Kidney epithelial cell (primary cell): ENCODE measurements around the gene OR2B3. TPM values are rescaled to one million over a fixed set of nuclear protein-coding genes. Genes with fewer than 3 reads are reported as not detected.

Experiments
- DNase-seq: peaks from one replicate; pipeline ENCODE4 v3.0.0-alpha.2; 2010; ENCODE audit warnings: low read depth
- H3K27me3 ChIP-seq: 2 replicates; pipeline ENCODE4 v1.6.0; 2011; ENCODE audit warnings: low read length; ENCODE audit not compliant: control insufficient read depth, insufficient read depth
- H3K36me3 ChIP-seq: 2 replicates; pipeline ENCODE4 v1.5.1; 2011; ENCODE audit warnings: low read length; ENCODE audit not compliant: control insufficient read depth, insufficient read depth
- H3K4me3 ChIP-seq: 2 replicates; pipeline ENCODE4 v1.5.1; 2011; ENCODE audit warnings: low read depth, mild to moderate bottlenecking, control low read depth, low read length
- total RNA-seq: library from RNA; depleted of rRNA; stranded (reverse); fragments of >200 nt; gene quantifications from 2 replicates; pipeline ENCODE4 v1.2.3, GENCODE V29; 2015
- TF ChIP-seq, protein P1 (sequence below): IDR thresholded peaks from 2 replicates; pipeline ENCODE4 v1.5.1; 2011; ENCODE audit warnings: mild to moderate bottlenecking, moderate library complexity, low read length, control low read depth, inconsistent platforms; ENCODE audit not compliant: insufficient read depth, poor library complexity, severe bottlenecking

Gene OR2B3
- total RNA-seq, 1 donor from 2014 or later: not detected

DNA sequence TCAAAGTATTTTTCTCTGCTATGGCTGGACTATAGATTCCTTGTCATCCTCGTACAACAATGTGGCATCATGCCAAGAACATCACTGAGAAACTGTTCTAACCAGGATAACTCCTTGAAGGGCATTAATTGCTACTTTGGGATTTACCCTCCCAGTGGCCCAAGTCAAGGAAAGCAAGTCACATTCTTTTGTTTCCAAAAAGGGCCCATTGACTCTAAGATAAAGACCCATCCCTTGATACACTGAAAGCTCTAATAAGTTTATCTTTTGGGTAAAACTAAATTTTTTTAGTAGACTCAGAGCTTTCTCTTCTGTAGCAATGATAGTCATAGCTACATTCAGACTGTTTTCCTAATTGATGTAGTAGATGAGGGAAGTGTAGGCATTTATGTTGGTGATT is 20.6 kb upstream of the OR2B3 start, which contains the start of gene OR2J3:
OR2J3 (plus strand) TSS at position 301 of the 400 bp plus-strand sequence. CDS start 3,833 bp downstream, outside the sequence.
- Histone ChIP-seq H3K36me3 (no peaks in the 10 kb centered on the region), H3K4me3 (no peak within 1 kb of the TSS), H3K27me3 (no peaks in the 10 kb centered on the region)
- TF ChIP-seq, protein P1, sequence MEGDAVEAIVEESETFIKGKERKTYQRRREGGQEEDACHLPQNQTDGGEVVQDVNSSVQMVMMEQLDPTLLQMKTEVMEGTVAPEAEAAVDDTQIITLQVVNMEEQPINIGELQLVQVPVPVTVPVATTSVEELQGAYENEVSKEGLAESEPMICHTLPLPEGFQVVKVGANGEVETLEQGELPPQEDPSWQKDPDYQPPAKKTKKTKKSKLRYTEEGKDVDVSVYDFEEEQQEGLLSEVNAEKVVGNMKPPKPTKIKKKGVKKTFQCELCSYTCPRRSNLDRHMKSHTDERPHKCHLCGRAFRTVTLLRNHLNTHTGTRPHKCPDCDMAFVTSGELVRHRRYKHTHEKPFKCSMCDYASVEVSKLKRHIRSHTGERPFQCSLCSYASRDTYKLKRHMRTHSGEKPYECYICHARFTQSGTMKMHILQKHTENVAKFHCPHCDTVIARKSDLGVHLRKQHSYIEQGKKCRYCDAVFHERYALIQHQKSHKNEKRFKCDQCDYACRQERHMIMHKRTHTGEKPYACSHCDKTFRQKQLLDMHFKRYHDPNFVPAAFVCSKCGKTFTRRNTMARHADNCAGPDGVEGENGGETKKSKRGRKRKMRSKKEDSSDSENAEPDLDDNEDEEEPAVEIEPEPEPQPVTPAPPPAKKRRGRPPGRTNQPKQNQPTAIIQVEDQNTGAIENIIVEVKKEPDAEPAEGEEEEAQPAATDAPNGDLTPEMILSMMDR: no peak
- no peak for DNase-seq

DNA sequence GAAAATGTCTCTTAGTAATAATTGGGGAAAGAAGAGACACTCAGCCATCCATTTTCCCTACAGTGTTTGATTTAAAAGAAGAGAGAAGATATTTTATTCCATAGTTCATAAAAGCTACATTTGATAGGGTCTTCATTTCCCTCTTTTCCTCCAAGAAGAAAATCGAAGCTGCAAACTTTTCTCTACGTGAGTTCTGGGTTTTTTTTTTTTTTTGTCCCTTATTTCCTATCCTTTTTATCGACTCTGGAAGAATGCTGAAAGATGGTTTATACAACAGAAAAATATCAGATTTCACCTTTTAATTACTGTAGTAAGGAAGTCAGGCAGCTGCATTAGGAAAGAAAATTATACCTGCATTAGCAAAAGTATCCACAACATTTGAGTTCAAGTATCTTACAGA is 12.1 kb upstream of the OR2B3 start, which contains the start of gene OR2J1:
OR2J1 (plus strand) TSS at position 301 of the 400 bp plus-strand sequence. CDS start 1,453 bp downstream, outside the sequence.
- no peak for DNase-seq
- no peaks in the 10 kb centered on the region for H3K36me3 ChIP-seq
- no peaks in the 10 kb centered on the region for H3K27me3 ChIP-seq
- TF ChIP-seq, protein P1: no peak
- H3K4me3 ChIP-seq: no peak within 1 kb of the TSS

DNA sequence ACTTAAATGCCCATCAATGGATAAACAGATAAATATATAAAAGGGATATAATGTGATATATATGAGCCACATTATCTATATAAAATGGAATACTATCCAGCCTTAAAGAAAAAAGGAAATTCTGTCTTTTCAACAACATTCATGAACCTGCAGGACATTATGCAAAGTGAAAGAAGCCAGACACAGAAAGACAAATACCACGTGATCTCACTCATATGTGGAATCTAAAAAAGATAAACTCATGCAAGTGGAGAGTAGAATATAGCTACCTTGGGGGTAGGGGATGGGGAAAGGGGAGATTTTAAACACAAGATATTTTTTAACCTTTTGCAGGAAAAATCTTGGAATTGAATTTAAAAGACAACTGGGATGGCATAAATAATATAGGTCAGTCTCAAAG is 10.7 kb upstream of the OR2B3 start:
- no peaks in the 10 kb centered on the region for H3K36me3 ChIP-seq
- TF ChIP-seq, protein P1: no peak
- H3K4me3 ChIP-seq: no peak overlapping the region
- DNase-seq: no peak
- no peaks in the 10 kb centered on the region for H3K27me3 ChIP-seq

DNA sequence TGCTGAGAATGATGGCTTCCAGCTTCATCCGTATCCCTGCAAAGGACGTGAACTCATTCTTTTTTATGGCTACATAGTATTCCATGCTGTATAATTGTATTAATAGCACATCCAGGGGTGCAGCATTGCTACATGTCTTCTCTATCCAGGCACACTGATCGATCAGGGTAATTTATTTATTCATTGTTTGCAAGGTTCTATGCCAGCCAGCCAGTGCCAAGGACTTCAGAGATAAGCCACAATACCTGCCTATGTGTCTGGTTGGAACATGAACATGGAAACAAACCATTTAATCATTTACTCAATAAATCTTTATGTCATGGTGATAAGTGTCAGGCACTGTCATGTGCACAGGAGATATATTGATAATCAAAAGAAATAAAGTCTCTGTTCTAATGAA is 5.8 kb upstream of the OR2B3 start:
- TF ChIP-seq, protein P1: no peak
- Histone ChIP-seq H3K27me3 (no peaks in the 10 kb centered on the region), H3K36me3 (no peaks in the 10 kb centered on the region), H3K4me3 (no peak overlapping the region)
- no peak for DNase-seq

DNA sequence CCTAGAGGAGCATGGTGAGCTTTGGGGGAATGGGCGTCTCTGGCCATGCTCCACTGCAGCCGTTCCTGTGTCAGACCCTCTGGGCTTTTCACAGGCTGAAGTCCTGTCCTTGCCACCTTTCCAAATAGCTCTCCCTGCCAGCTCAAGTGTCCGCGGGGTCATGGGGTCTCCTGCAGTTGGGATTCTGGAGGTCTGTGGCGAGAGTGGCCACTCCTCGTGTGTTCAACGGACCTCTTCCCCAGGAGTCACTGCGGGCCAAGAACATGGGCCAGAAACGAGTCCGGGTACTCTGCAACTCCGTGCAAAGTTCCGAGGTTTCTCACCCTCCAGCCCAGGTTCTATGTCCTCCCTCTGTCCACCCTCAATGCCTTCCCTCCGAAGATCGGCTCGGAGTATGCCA is 4.7 kb downstream of the OR2B3 start:
- no peak for DNase-seq
- no peaks in the 10 kb centered on the region for H3K27me3 ChIP-seq
- H3K36me3 ChIP-seq: no peaks in the 10 kb centered on the region
- TF ChIP-seq, protein P1: no peak
- no peak overlapping the region for H3K4me3 ChIP-seq

DNA sequence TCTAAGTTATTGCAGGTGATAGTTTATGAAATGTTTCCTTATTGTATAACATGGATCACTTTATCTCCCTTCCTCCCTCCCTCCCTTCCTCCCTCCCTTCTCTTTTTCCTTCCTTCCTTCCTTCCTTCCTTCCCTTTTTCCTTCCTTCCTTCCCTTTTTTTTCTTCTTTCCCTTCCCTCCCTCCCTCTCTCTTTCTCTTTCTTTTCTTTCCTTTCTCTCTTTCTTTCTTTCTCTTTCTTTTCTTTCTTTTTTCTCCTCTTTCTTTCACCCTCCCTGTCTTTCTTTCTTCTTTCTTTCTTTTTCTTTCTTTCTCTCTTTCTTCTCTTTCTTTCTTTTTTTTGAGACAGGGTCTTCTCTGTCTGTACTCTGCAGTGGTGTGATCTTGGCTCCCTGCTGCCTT is 5.8 kb downstream of the OR2B3 start:
- TF ChIP-seq, protein P1: no peak
- Histone ChIP-seq H3K4me3 (no peak overlapping the region), H3K27me3 (no peaks in the 10 kb centered on the region), H3K36me3 (no peaks in the 10 kb centered on the region)
- DNase-seq: no peak
